Nucleus accumbens (tissue), 56 donors: Measurements from ENCODE around the gene SSBP1.
"Not testable (repeated sequence)": the region's sequence is repeated elsewhere in the genome, so short reads cannot be mapped to it uniquely, and the experiment has no call there.

Experiments used
- DNase-seq, 56 donors: peaks; one replicate each; lab custom pipeline; 2025; lab: John Stamatoyannopoulos, UW

SSBP1 gene

GRCh38 chr7:141708351-141708750 lies 29.8 kb upstream of the SSBP1 start, which contains the start of gene WEE2:
Gene WEE2, plus strand, starts transcription at chr7:141708353. Its CDS starts 406 bp downstream, at chr7:141708759.
- DNase-seq, result no peak

- DNase-seq, result no peak
Measured at GRCh38 chr7:141709318-141709717, 28.8 kb upstream of the SSBP1 start.

DNA sequence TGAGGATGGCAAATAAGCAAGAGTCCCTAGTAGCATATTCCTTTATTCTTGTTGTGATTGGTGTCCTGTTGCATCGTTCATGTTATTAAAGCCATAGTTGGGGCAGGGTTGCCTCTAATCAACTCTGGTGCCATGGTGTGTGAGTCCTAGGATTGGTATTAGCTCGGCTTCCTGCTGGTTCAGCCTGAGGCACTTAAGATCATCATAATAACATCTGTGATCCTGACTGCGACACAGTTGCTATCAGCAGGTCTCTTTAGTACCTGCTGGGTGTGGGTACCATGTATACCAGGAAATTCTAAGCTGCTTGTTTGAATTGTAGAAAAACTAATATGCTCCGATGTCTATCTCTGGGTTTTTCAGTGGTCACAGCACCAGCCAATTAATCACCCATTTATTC lies 28.4 kb upstream of the SSBP1 start:
- no peak for DNase-seq

DNA sequence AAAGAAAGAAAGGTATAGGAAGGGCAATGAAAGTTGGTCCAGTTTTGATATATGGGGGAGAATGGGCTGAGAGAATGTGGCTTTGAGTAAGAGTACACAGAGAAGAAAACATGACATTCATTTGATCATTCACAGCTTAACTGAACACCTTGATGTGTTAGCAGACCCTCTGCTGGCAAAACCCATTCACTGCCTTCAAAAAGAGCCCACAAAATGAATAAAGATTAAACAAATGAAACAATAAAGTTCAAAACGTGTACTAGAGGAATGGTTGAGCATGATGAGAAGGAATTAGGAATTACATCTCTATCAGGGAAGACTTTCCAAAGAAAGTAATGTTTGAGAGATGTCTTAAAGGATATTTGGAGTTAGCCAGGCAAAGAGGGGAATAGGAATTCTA lies 27.9 kb upstream of the SSBP1 start:
- no peak for DNase-seq

- no peak for DNase-seq
Measured at GRCh38 chr7:141712603-141713255, 25.4 kb upstream of the SSBP1 start.

DNA sequence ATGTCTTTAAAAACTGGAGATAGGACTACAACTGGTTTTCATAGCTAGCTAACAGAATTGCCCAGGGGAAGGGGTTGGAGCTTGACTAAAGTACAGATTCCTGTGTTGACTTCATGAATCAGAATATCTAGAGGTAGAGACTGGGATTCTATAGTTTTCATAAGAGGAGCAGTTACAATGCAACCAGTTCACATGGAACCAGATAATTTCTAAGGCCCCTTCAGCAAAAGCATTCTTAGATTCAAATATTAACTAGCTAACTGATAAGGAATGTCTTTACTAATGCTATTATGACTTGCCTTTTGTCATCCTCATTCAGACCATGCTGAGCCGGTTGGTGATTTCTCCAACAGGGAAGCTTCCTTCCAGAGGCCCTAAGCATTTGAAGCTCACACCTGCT lies 24.3 kb upstream of the SSBP1 start:
- no peak for DNase-seq

GRCh38 chr7:141714571-141714970 lies 23.6 kb upstream of the SSBP1 start:
- no peak for DNase-seq

DNA sequence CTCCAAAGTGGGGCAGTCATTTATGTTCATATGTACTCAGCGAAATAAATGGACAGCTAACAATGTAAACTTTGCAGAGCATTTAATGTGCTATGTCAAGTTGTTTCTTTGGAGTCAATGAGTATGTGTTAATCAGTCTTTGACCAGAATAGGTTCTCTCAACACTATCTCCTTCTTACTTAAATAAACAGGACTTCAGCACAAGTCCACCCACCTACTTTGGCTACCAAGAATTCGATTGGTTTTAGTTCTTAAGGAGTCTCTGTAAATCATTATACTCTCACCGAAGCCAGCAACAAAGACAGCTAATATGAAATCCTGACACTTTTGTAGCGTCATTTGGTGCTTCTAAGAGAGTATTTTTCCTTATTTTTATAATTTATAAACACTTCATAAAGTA lies 23.1 kb upstream of the SSBP1 start:
- no peak for DNase-seq

DNA sequence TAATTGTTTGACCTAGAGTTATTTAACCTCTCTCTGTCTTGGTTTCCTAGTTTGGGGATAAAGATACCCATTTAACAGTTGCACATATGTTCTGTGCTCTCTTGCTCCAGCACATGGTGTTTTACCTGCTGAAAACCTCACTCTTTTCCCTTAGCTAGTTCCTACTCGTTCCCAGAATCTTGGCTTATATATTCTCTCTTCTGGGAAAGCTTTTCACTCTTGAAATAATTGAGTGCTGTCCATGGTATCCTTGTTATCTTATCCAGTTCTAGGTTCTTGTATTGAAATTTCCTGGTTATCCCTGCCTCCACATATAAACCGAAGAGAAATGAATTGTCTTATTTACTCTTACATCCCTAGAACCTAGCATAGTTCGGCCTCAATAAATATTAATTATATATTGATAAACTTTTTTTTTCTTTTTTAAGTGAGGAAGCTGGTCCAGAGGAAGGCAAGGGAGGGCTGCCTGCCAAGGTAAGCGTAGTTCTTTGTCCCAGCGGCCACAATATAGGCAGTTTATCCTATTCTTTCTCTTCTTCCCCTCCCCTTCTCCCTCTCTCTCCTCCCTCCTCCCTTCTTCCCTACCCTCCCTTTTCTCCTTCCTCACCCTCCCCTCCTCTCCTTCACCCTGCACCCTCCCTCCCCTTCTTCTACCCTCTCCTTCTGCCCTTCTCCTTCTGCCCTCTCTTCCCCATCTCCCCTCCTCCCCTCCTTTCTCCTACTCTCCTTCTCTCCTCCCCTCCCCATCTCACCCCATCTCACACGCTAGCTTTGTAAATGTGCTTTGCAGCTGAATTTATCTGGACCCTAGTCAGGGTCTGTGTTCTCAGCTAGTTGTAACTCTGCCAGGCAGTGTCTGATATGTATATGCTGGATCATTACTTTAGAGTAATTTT lies 22.1 kb upstream of the SSBP1 start:
- no peak for DNase-seq

GRCh38 chr7:141717450-141717849 lies 20.7 kb upstream of the SSBP1 start:
- no peak for DNase-seq

DNA sequence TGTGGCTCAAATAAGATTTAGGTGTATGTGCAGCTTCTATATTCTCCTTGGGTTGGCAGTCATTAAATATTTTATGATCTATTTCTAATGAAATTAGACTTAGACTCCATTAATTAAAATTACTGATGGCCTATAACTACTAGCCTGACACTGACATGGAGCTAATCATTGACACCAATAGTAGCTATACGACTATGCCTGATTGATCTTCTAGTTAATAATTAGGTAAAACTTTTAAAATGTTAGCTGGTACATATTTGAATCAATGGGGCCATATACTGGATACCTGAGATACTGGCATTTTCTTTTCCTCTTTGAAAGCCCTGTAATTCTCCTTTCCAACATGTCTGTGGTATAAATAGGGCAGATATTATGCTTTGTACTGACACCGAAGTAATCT lies 15.6 kb upstream of the SSBP1 start:
- no peak for DNase-seq

GRCh38 chr7:141729020-141729419 lies 9.1 kb upstream of the SSBP1 start:
- no peak for DNase-seq

DNA sequence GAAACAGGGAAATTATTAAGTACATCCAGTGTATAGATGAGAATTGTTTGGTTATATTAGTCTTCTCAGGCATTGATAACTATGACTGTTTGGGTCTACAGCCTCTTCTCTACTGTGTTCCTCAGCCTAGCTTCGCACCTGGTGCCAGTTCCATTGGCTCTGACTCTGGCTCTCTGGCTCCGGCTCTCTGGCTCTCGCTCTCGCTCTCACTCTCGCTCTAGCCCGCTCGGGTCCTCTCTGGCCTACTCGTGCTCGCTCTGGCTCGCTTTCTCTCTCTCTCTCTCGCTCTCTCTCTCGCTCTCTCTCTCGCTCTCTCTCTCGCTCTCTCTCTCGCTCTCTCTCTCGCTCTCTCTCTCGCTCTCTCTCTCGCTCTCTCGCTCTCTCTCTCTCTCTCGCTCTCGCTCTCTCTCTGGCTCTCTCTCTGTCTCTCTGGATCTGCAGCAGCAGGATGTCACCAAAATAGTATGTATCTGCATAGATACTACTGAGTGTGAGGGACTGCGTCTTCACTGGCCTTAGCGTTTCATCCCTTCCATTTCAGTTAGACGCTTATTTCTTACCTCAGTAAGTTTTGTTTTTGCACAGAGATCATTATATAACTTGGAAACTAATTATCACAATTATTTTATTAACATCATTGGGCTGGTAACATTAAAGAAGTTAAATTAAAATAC lies 6.5 kb upstream of the SSBP1 start:
- DNase-seq, result peak in 3 of 56 donors; percentile 3 to 7 (median 3)

DNA sequence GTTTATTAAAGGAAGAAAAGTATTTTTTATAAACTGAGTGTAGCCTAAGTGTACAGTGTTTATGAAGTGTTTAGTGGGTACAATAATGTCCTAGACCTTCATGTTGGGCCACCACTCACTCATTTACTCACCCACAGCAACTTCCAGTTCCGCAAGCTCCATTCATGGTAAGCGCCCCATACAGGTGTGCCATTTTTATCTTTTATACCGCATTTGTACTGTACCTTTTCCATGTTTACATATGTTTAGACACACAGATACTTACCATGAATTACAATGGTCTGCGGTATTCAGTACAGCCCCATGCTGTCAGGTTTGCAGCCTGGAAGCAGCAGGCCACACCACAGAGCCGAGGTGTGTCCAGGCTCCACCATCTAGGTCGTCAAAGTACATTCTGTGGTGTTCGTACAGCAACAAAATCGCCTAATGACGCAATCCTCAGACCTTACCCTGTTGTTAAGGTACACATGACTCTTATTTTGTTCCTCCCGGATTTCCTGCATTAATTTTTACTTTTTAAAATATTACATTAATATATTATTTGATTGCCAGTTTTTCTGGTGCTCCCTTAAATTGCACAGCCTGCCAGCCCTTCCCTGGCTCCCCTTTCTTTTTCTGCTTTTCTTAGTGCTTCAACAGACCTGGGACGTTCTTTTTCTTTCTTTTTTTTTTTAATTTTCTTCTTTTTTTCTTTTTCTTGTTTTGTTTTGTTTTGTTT lies 881 bp upstream of the SSBP1 start:
- no peak for DNase-seq

GRCh38 chr7:141738592-141739013 lies 445 bp downstream of the SSBP1 start:
- no peak for DNase-seq

- no peak for DNase-seq
Measured at GRCh38 chr7:141739250-141739649, 1.1 kb downstream of the SSBP1 start.

DNA sequence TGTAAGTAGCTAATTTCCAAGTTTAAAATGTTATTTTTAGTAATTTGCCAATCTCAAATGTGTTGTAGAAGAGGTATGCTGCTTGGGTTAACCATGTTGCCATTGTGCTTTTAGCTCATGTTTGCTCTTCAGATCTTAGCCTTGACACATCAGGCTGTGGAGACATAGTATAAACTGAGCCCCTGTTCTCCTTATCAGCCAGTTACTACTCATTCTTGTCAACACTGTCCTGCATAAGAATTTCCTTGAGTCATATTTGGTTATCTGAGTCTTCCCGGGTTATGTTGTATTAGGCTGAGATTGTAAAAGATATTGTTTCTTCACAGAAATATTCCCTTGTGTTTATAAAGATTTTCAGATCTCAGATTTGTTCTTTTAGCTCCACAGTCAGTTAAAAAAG lies 4.1 kb downstream of the SSBP1 start:
- no peak for DNase-seq

DNA sequence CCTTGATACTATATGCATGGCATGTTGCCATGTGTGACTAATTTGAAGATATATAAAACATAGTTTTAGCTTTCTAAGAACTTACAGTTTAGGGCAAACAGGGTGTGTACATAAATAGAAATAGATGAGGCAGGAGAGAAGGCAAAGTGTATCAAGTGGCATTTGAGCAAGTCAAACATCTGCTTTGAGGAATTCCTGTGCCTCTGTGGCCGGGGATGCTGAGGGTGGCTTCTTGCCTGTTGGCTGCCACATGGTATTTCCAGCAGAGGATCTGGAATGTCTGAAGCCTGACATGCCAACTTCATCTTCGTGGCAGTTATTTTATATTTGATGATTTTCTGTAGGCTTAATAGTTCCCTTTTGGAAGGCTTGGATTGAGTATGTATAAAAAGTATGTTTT lies 6.0 kb downstream of the SSBP1 start:
- no peak for DNase-seq

DNA sequence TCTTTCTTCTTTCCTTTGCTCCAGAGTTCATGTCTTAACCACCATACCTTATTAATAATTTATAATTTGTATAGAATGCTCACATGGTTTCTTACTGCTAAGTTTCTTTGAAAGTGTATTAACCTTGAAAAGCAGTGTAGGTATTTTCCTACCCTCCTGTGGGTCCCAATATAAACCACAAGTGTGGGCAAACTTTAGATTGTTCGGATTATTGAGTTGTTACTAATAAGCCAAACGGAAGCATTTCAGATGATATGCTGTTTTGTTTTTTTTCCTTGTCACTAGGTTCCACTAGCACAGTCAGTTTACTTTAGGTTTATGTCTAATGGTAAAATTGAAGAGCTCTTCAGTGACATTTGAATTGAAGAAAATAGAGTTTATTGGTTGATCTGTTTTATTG lies 10.2 kb downstream of the SSBP1 start:
- no peak for DNase-seq

- DNase-seq, result not testable (repeated sequence)
Measured at GRCh38 chr7:141751904-141752303, 13.7 kb downstream of the SSBP1 start.

- DNase-seq, result no peak
Measured at GRCh38 chr7:141752634-141753033, 14.5 kb downstream of the SSBP1 start.
